Neural progenitor cell (in vitro differentiated cells): ENCODE data around the gene CAPN10. TPM values are rescaled to one million over a fixed set of nuclear protein-coding genes. Genes with fewer than 3 reads are reported as not detected.

Source experiments
- DNase-seq: peaks from one replicate; pipeline ENCODE4 v3.0.0-alpha.2; 2016; ENCODE audit warnings: low spot score
- H2AFZ ChIP-seq: fragments of 200-600 bp; sonication (generic); replicated peaks from 2 replicates; pipeline ENCODE4 v1.6.1; 2016; ENCODE audit warnings: antibody characterized with exemption
- H3F3A ChIP-seq: fragments of 200-600 bp; sonication (generic); 2 replicates; pipeline ENCODE4 v1.6.1; 2016; ENCODE audit warnings: antibody characterized with exemption, low read depth
- H3K27ac ChIP-seq: fragments of 200-600 bp; sonication (generic); 2 replicates; pipeline ENCODE4 v1.5.1; 2016; ENCODE audit warnings: mild to moderate bottlenecking
- H3K27me3 ChIP-seq: fragments of 200-600 bp; sonication (generic); 2 replicates; pipeline ENCODE4 v1.6.1; 2016; ENCODE audit warnings: mild to moderate bottlenecking, moderate library complexity
- H3K36me3 ChIP-seq: fragments of 200-600 bp; sonication (generic); 2 replicates; pipeline ENCODE4 v1.5.1; 2016
- H3K4me1 ChIP-seq: fragments of 200-600 bp; sonication (generic); 2 replicates; pipeline ENCODE4 v1.6.1; 2016; ENCODE audit warnings: mixed run types
- H3K4me2 ChIP-seq: fragments of 200-600 bp; sonication (generic); 2 replicates; pipeline ENCODE4 v1.6.1; 2016
- H3K4me3 ChIP-seq: fragments of 200-600 bp; sonication (generic); 2 replicates; pipeline ENCODE4 v1.5.1; 2016
- H3K79me2 ChIP-seq: fragments of 200-600 bp; sonication (generic); 2 replicates; pipeline ENCODE4 v1.6.1; 2016; ENCODE audit warnings: low read depth
- H3K9ac ChIP-seq: fragments of 200-600 bp; sonication (generic); 2 replicates; pipeline ENCODE4 v1.6.1; 2016
- H3K9me3 ChIP-seq: fragments of 200-600 bp; sonication (generic); 2 replicates; pipeline ENCODE4 v1.5.1; 2016; ENCODE audit warnings: low read depth
- H4K20me1 ChIP-seq: fragments of 200-600 bp; sonication (generic); 2 replicates; pipeline ENCODE4 v1.6.1; 2016; ENCODE audit warnings: low read depth
- H3K27ac Mint-ChIP-seq: 3 replicates; pipeline ENCODE4 v1.8.0; 2021; ENCODE audit warnings: mixed read lengths
- H3K27me3 Mint-ChIP-seq: 2 replicates; pipeline ENCODE4 v1.8.0; 2022; ENCODE audit warnings: low read depth, mild to moderate bottlenecking, inconsistent platforms, moderate library complexity, mixed read lengths; ENCODE audit not compliant: insufficient read depth
- H3K36me3 Mint-ChIP-seq: 3 replicates; pipeline ENCODE4 v1.8.0; 2021; ENCODE audit warnings: mixed read lengths
- H3K4me1 Mint-ChIP-seq: 3 replicates; pipeline ENCODE4 v1.8.0; 2021; ENCODE audit warnings: mixed read lengths
- H3K4me3 Mint-ChIP-seq: 3 replicates; pipeline ENCODE4 v1.8.0; 2021; ENCODE audit warnings: mild to moderate bottlenecking, moderate library complexity, mixed read lengths
- H3K9me3 Mint-ChIP-seq: 3 replicates; pipeline ENCODE4 v1.8.0; 2020; ENCODE audit warnings: mixed read lengths
- CTCF ChIP-seq: fragments of 200-600 bp; sonication (generic); IDR thresholded peaks from 2 replicates; pipeline ENCODE4 v1.5.1; 2017; ENCODE audit warnings: antibody characterized with exemption, mild to moderate bottlenecking
- EZH2 ChIP-seq: fragments of 200-600 bp; sonication (generic); IDR thresholded peaks from 2 replicates; pipeline ENCODE4 v1.6.1; 2017; ENCODE audit warnings: antibody characterized with exemption, mild to moderate bottlenecking, moderate library complexity
- EZH2phosphoT487 ChIP-seq: fragments of 200-600 bp; sonication (generic); IDR thresholded peaks from 2 replicates; pipeline ENCODE4 v1.6.1; 2017; ENCODE audit warnings: antibody characterized with exemption
- total RNA-seq: library from RNA; depleted of rRNA; stranded (reverse); fragments of >200 nt; gene quantifications from 2 replicates; pipeline ENCODE4 v1.2.3, GENCODE V29; 2015; ENCODE audit warnings: low replicate concordance

The CAPN10 gene
- total RNA-seq, 1 donor from 2014 or later: 16.1 TPM

- Histone ChIP-seq H3K4me1 (no peaks in the 10 kb centered on the region), H3K27me3 (no peaks in the 10 kb centered on the region), H2AFZ (no peak overlapping the region), H3K79me2 (no peaks in the 10 kb centered on the region), H3K36me3 (no peaks in the 10 kb centered on the region), H4K20me1 (peaks cover 11% of the 10 kb centered on the region), H3F3A (no peaks in the 10 kb centered on the region), H3K27ac (no peak overlapping the region), H3K9me3 (no peaks in the 10 kb centered on the region), H3K4me2 (no peak overlapping the region), H3K4me3 (no peak overlapping the region), H3K9ac (no peak overlapping the region)
- H3K36me3 Mint-ChIP-seq: peaks cover 5% of the 10 kb centered on the region
- no peak overlapping the region for H3K27ac Mint-ChIP-seq
- H3K4me3 Mint-ChIP-seq: no peak overlapping the region
- no peak for DNase-seq
- no peaks in the 10 kb centered on the region for H3K4me1 Mint-ChIP-seq
- H3K9me3 Mint-ChIP-seq: no peaks in the 10 kb centered on the region
- H3K27me3 Mint-ChIP-seq: no peaks in the 10 kb centered on the region
- no peak for TF ChIP-seq CTCF
- TF ChIP-seq EZH2phosphoT487: no peak
- no peak for TF ChIP-seq EZH2
Measured at GRCh38 chr2:240597054-240597418, 10.5 kb downstream of the CAPN10 start.

DNA sequence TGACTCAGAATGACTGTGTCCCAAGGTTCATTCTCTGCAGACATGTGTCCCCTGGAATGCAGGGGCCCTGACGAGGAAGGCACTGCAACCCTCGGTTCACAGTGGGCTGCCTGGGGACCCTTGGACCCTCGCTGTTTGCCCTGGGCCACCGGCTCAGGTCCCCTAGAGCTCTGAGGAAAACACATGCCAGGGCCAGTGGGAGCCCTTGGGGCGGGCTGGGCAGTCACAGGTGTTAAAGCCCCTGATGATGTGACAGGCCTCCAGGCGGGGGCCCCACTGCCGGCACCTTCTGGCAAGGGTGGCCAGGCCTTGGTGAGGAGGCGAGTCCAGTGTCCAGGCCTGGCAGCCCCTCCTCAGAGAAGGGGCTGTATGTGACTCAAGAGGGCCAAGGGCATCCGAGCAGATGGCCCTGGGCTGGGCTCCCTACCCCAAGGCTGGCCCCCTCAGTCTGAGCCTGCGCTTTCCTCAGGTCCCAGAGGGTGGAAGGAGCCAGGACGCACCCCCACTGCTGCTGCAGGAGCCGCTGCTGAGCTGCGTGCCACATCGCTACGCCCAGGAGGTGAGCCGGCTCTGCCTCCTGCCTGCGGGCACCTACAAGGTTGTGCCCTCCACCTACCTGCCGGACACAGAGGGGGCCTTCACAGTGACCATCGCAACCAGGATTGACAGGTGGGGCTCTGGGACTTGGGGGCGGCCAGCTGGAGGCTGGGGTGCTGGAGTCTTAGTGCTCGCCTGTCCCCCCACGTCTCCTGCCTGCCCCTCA lies 11.1 kb downstream of the CAPN10 start:
- no peak for DNase-seq
- no peaks in the 10 kb centered on the region for H3F3A ChIP-seq

DNA sequence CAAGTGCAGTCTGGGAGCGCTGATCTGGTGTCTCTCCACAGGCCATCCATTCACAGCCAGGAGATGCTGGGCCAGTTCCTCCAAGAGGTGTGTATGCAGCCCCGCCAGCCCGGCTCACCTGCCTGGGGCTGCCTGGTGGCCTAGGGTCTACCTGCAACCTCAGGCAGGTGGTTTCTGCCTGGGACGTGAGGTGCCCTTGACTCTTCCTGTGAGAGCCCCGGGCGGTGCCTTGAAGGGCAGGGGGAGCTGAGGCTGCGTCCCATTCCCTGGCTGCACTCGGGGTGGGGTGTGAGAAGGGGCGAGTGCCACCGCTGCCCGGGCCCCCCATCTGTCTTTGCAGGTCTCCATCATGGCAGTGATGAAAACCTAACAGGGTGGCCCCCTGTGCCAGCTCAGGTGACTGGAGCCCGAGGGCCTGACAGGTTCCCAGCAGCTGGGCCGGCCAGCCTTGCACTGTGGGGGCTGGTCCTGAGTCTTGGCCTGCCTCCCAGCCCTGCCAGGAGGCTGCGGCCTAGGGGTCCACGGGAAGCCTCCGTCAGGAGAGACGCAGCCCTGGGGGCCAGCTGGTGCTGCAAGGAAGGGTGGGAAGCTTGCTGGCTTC lies 11.9 kb downstream of the CAPN10 start:
- no peaks in the 10 kb centered on the region for H3F3A ChIP-seq
- Mint-ChIP-seq H3K36me3 (peaks cover 3% of the 10 kb centered on the region), H3K4me1 (no peaks in the 10 kb centered on the region), H3K27ac (no peak overlapping the region), H3K9me3 (no peaks in the 10 kb centered on the region), H3K27me3 (no peaks in the 10 kb centered on the region), H3K4me3 (no peak overlapping the region)
- H3K36me3 ChIP-seq: no peaks in the 10 kb centered on the region
- H3K4me3 ChIP-seq: no peak overlapping the region
- no peak overlapping the region for H3K27ac ChIP-seq
- H3K9ac ChIP-seq: no peak overlapping the region
- H3K79me2 ChIP-seq: no peaks in the 10 kb centered on the region
- no peaks in the 10 kb centered on the region for H3K4me1 ChIP-seq
- DNase-seq: no peak
- H3K4me2 ChIP-seq: no peak overlapping the region
- peaks cover 8% of the 10 kb centered on the region for H4K20me1 ChIP-seq
- no peaks in the 10 kb centered on the region for H3K9me3 ChIP-seq
- TF ChIP-seq EZH2phosphoT487: no peak
- no peak for TF ChIP-seq EZH2
- no peak for TF ChIP-seq CTCF
- H3K27me3 ChIP-seq: no peaks in the 10 kb centered on the region
- H2AFZ ChIP-seq: no peak overlapping the region

More for the DNA sequence above, 11.1 kb downstream of the CAPN10 start:
- TF ChIP-seq CTCF (no peak), EZH2 (no peak), EZH2phosphoT487 (no peak)
- no peaks in the 10 kb centered on the region for H3K27me3 ChIP-seq
- H3K4me1 Mint-ChIP-seq: no peaks in the 10 kb centered on the region
- H3K4me3 ChIP-seq: no peak overlapping the region
- no peak overlapping the region for H3K27ac Mint-ChIP-seq
- H3K4me1 ChIP-seq: no peaks in the 10 kb centered on the region
- H3K9ac ChIP-seq: no peak overlapping the region
- H3K27ac ChIP-seq: no peak overlapping the region
- H3K79me2 ChIP-seq: no peaks in the 10 kb centered on the region
- H3K36me3 ChIP-seq: no peaks in the 10 kb centered on the region
- peaks cover 11% of the 10 kb centered on the region for H4K20me1 ChIP-seq
- no peak overlapping the region for H3K4me2 ChIP-seq
- H2AFZ ChIP-seq: no peak overlapping the region
- H3K9me3 ChIP-seq: no peaks in the 10 kb centered on the region
- H3K27me3 Mint-ChIP-seq: no peaks in the 10 kb centered on the region
- H3K36me3 Mint-ChIP-seq: peaks cover 3% of the 10 kb centered on the region
- no peaks in the 10 kb centered on the region for H3K9me3 Mint-ChIP-seq
- no peak overlapping the region for H3K4me3 Mint-ChIP-seq
